NCI-H2171 treated with DMSO at 0.1 percent for 48 hours (cell line): Measurements from ENCODE around the gene ARGFX.
"Not testable (repeated sequence)": the region's sequence is repeated elsewhere in the genome, so short reads cannot be mapped to it uniquely, and the experiment has no call there.

Source experiments
- DNase-seq: peaks from one replicate; lab custom pipeline; 2025; lab: John Stamatoyannopoulos, UW

ARGFX gene

DNA sequence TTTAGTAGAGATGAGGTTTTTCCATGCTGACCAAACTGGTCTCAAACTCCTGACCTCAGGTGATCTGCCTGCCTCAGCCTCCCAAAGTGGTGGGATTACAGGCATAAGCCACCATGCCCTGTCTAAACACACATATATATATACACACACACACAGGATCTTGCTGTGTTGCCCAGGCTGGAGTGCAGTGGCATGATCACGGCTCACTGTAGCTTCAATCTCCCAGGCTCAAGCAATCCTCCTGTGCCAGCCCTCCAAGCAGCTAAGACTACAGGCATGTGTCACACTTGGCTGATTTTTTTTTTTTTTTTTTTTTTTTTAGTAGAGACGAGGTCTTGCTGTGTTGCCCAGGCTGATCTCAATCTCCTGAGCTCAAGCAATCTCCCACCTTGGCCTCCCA is 32.2 kb downstream of the ARGFX start:
- DNase-seq = not testable (repeated sequence)

DNA sequence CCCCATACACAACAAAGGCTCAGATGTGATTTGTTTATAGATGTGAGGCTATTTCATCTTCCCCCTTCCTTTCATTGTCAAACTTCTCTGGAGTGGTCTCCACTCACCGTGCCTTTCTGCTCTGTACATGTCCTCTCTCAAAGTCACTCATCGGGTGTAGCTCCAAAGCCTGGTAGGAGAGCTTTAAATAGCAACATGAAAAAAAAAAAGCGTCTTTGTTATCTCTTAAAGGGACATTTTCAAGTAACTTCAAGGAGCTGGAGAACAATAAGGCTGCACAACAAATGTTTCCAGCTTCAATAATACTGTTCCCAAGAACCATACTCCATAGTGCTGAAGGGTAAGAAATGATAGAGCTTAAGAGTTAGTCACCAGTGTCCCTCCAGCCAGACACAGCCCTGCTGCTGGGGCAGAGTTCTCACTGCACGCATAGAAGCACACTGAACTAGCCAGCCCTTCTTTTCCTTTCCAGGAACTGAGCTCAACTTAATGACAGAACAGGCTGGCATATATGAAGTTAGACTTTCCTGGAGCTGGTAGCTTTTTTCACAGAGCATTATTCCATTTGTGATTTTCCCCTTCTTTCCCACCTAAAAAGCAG is 33.6 kb downstream of the ARGFX start:
- DNase-seq = no peak

DNA sequence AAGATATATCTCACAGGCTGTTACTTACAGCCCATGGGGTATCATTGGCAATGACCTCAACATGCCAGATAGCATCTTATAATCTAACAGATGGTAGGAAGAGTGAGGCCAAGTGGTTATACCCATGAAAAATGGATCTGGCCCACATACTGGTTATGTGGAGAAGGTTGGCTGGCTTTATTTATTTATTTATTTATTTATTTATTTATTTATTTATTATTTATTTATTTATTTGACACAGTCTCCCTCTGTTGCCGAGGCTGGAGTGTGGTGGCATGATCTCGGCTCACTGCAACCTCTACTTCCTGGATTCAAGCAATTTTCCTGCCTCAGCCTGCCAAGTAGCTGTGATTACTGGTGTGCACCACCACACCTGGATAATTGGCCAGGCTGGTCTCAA is 37.0 kb downstream of the ARGFX start:
- DNase-seq = no peak

DNA sequence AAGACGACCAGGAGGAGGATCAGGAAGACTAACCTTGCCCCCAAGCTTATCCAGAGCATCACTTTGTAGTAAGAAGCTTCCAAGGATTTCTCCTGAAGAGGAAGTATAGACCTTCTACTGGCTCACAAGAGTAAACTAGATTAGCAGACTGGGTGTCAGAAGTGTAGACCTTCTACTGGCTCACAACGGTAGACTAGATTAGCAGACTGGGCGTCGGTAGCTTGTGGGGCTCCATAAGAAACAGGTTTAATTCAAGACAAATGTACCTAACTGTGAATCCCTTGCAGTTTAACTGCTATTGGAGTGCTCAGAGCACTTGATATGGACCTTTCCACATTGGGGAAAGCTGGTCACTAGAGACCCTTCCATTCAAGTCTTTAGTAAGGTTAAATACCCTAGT is 38.4 kb downstream of the ARGFX start:
- no peak for DNase-seq
